ENCODE measurements around the gene ARHGAP33. TPM values are rescaled to one million over a fixed set of nuclear protein-coding genes. Genes with fewer than 3 reads are reported as not detected.

ARHGAP33 gene, protein sequence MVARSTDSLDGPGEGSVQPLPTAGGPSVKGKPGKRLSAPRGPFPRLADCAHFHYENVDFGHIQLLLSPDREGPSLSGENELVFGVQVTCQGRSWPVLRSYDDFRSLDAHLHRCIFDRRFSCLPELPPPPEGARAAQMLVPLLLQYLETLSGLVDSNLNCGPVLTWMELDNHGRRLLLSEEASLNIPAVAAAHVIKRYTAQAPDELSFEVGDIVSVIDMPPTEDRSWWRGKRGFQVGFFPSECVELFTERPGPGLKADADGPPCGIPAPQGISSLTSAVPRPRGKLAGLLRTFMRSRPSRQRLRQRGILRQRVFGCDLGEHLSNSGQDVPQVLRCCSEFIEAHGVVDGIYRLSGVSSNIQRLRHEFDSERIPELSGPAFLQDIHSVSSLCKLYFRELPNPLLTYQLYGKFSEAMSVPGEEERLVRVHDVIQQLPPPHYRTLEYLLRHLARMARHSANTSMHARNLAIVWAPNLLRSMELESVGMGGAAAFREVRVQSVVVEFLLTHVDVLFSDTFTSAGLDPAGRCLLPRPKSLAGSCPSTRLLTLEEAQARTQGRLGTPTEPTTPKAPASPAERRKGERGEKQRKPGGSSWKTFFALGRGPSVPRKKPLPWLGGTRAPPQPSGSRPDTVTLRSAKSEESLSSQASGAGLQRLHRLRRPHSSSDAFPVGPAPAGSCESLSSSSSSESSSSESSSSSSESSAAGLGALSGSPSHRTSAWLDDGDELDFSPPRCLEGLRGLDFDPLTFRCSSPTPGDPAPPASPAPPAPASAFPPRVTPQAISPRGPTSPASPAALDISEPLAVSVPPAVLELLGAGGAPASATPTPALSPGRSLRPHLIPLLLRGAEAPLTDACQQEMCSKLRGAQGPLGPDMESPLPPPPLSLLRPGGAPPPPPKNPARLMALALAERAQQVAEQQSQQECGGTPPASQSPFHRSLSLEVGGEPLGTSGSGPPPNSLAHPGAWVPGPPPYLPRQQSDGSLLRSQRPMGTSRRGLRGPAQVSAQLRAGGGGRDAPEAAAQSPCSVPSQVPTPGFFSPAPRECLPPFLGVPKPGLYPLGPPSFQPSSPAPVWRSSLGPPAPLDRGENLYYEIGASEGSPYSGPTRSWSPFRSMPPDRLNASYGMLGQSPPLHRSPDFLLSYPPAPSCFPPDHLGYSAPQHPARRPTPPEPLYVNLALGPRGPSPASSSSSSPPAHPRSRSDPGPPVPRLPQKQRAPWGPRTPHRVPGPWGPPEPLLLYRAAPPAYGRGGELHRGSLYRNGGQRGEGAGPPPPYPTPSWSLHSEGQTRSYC
- total RNA-seq: 0.17 and 5.1 TPM in 2 replicates

DNA sequence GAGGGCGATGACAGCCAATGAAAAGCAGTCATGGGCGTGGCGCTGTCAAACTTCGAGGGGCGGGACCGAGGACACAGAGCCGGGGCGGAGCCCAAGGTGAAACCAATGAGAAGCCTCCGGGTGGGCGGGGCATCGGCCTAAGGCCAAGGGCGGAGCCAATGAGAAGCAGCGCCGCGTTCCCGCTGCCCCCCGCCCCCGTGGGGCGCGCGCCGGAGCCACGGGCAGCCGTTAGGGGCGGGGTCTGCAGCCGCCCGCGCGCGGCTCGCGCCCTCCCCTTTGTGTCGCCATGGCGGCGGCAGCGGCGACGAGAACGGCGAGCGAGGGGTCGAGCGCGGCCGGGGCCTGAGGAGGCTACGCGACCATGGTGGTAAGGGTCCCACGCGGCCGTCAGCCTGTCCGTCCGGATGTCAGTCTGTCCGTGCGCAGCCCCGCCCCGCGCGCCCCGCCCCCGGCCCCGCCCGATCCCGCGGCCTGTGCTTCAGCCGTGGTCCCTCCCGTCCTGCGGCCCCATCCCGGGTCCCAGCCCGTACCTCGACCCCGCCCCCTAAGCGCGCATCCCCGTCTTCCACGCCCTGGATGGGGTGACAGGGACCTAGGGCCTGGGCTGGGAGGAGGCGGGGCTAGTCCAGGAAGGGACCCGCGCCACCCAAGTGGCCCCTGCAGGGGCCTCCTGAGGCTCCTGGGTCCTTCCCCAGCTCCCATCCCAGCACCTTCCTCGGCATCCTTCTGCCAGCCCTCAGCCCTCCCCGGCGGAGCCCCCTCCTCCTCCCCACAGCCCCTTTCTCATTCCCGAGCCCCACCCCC is at the start of gene ARHGAP33:
Gene ARHGAP33 (plus strand): TSS at position 267 of the 804 bp plus-strand sequence. CDS start 95 bp downstream, at position 362.
- peak; percentile 87 for DNase-seq (ENCODE audit: low read depth)

DNA sequence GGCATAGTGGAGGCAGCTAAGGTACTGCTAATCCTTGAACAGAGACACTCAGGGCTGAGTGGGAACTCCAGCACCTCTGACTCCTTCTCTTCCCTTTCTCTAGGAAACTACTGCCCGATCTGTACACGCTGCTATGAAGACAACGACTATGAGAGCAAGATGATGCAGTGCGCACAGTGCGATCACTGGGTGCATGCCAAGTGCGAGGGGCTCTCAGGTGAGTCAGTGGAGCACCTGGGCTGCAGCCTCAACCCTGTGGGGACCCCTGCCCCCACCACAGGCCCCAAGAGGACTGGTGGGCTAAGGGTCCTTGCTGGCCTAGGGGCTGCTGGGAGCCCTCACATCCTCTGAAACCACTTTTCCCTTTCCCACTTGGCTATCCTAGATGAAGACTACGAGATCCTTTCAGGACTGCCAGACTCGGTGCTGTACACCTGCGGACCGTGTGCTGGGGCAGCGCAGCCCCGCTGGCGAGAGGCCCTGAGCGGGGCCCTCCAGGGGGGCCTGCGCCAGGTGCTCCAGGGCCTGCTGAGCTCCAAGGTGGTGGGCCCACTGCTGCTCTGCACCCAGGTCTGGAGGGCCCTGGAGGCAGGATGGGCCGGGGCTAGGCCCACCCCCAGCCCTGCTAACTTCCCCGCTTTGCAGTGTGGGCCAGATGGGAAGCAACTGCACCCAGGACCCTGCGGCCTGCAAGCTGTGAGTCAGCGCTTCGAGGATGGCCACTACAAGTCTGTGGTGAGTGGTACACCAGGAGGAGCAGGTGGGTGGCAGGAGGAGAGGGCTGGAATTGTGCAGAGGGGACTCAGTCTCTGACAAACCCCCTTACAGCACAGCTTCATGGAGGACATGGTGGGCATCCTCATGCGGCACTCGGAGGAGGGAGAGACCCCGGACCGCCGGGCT is 48.1 kb upstream of the ARHGAP33 start:
- no peak for DNase-seq (ENCODE audit: low read depth)

- DNase-seq (ENCODE audit: low read depth): no peak
Measured at GRCh38 chr19:35727956-35728706, 47.2 kb upstream of the ARHGAP33 start.

GRCh38 chr19:35729021-35729420 is 46.3 kb upstream of the ARHGAP33 start:
- DNase-seq (ENCODE audit: low read depth): no peak

DNA sequence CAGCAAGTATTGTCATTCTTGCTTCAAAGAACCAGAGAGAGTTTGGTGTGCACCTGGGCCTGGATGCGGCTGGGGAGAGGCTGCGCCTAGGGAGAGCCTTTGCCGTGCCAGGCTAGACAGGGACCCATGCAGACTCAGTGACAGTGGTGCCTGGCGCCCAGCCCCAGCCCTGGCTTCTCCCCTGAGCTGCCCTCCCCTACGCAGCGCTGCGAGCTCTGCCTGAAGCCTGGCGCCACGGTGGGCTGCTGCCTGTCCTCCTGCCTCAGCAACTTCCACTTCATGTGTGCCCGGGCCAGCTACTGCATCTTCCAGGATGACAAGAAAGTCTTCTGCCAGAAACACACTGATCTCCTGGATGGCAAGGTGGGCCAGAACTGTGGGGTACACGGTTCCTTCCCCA is 45.6 kb upstream of the ARHGAP33 start:
- DNase-seq (ENCODE audit: low read depth): no peak

- DNase-seq (ENCODE audit: low read depth): no peak
Measured at GRCh38 chr19:35730326-35730725, 45.0 kb upstream of the ARHGAP33 start.

DNA sequence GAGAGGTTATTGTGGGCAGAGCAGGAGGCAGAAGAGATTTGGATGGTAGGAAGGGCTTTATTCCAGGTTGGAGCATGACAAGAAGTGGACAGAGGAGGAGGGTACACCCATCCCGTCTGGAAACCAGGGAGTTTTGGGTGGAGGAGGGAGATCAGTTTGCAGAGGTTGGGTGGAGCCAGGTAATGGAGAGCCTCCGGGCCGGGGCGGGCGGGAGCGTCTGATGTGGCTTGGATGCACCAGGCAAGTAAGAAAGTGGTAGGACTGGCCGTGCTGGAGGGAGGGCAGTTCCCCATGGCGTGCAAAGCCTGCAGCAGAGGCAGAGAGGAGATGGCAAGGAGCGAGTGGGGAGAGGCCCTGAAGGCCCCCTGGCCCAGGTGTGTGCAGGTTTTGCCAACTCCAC is 44.0 kb upstream of the ARHGAP33 start:
- DNase-seq (ENCODE audit: low read depth): no peak

DNA sequence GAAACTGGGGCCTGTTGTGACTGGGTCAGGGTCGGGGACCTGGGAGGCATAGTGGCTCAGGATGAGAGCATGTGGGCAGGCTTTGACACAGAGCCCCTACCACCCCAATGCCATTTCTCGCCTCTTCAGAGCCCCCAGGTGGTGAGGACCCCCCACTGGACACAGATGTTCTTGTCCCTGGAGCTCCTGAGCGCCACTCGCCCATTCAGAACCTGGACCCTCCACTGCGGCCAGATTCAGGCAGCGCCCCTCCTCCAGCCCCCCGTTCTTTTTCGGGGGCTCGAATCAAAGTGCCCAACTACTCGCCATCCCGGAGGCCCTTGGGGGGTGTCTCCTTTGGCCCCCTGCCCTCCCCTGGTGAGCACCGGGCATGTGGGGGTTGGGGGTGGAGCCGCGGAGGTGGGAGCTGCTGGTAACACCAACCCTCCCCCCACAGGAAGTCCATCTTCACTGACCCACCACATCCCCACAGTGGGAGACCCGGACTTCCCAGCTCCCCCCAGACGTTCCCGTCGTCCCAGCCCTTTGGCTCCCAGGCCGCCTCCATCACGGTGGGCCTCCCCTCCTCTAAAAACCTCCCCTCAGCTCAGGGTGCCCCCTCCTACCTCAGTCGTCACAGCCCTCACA is 43.5 kb upstream of the ARHGAP33 start:
- DNase-seq (ENCODE audit: low read depth): no peak

DNA sequence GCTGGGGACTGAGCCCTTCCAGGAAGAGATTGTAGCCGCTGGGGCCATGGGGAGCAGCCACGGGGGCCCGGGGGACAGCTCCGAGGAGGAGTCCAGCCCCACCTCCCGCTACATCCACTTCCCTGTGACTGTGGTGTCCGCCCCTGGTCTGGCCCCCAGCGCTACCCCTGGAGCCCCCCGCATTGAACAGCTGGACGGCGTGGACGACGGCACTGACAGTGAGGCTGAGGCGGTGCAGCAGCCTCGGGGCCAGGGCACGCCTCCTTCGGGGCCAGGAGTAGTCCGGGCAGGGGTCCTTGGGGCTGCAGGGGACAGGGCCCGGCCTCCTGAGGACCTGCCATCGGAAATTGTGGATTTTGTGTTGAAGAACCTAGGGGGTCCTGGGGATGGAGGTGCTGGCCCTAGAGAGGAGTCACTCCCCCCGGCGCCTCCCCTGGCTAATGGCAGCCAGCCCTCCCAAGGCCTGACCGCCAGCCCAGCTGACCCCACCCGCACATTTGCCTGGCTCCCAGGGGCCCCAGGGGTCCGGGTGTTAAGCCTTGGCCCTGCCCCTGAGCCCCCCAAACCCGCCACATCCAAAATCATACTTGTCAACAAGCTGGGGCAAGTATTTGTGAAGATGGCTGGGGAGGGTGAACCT is 42.7 kb upstream of the ARHGAP33 start:
- DNase-seq (ENCODE audit: low read depth): no peak

- DNase-seq (ENCODE audit: low read depth): no peak
Measured at GRCh38 chr19:35733180-35734125, 41.9 kb upstream of the ARHGAP33 start.

DNA sequence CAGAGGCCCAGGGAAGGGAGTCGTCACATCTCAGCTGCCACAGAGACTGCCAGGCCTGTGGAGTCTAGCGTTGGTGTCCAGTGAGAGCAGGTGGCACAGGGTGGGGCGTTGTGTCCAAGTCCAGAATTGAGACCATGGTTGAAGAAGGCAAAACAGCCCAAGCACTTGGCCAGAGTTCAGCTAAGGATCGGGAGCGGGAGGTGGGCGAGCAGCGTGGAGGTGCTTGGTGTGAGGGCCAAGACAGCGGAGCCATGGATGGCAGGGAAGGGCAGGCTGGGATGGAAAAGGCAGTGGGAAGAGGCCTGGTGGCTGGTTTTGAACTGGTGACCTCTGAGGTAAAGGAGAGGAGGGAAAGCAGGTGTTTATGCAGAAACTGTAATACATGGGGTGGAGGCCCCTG is 41.1 kb upstream of the ARHGAP33 start:
- DNase-seq (ENCODE audit: low read depth): no peak

- DNase-seq (ENCODE audit: low read depth): no peak
Measured at GRCh38 chr19:35734889-35735288, 40.5 kb upstream of the ARHGAP33 start.

GRCh38 chr19:35736913-35737886 is 38.2 kb upstream of the ARHGAP33 start:
- no peak for DNase-seq (ENCODE audit: low read depth)

- DNase-seq (ENCODE audit: low read depth): no peak
Measured at GRCh38 chr19:35738021-35738886, 37.1 kb upstream of the ARHGAP33 start.

DNA sequence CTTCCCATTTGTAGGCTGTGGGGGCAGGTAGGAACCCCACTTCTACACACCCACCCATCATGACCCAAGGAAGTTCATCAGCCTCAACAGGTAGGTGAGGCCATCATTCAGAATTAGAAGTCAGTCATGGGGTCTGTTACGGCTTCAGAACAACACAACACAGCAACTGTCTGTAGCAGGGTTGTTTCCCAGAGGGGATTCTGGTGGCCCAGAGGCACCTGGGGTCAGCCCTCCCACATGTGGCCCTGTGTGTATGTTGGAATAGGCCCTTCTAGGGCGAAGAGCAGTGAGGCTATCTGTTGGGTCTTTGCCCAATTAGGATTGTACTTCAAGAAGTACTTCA is 36.5 kb upstream of the ARHGAP33 start:
- DNase-seq (ENCODE audit: low read depth): no peak
